K562 (cell line): ENCODE data around the gene OSM. TPM values are rescaled to one million over a fixed set of nuclear protein-coding genes. Genes with fewer than 3 reads are reported as not detected.

Source experiments
- JUND ChIP-seq, 2 experiments: IDR thresholded peaks; 2 replicates in 1 of 2; 3 replicates in 1 of 2; pipeline ENCODE4 v1.6.1; 2011; ENCODE audit warnings: borderline replicate concordance in 2 of 2, low read depth in 2 of 2, low read length in 2 of 2, improper control_type of control experiment in 1 of 2, missing biosample characterization in 1 of 2, missing genetic modification characterization in 1 of 2, missing genetic modification reagents in 1 of 2
- KDM1A ChIP-seq, 2 experiments: fragments of 450-650 bp; IDR thresholded peaks; 2 replicates each; pipeline ENCODE4 v1.6.1; 2016; ENCODE audit warnings: mild to moderate bottlenecking in 2 of 2
- PCBP2 ChIP-seq: fragments of 200-400 bp; formaldehyde crosslinking; IDR thresholded peaks from 2 replicates; pipeline ENCODE4 v1.6.1; 2018; ENCODE audit warnings: low read length, low read depth, mild to moderate bottlenecking, moderate library complexity; ENCODE audit not compliant: poor library complexity, severe bottlenecking
- polyA plus RNA-seq, 8 experiments: library from polyadenylated mRNA; depleted of rRNA in 4 of 8; stranded (reverse) in 5 of 8; unstranded in 3 of 8; fragments of >200 nt; fragmentation: Nextera tagmentation in 2 of 8; fragmentation: Illumina TruSeq in 1 of 8; extraction: Ambion mirVana in 2 of 8; extraction: Trizol in 1 of 8; gene quantifications; 2 replicates each; pipeline versions ENCODE4 v1.2.1 to v1.2.3, GENCODE V29; 2011 to 2014; ENCODE audit warnings: inconsistent platforms in 1 of 8, missing spikeins in 1 of 8
- total RNA-seq, 7 experiments: library from RNA; depleted of rRNA in 6 of 7; stranded (reverse); fragments of >200 nt in 6 of 7; fragmentation: Illumina TruSeq in 2 of 7; extraction: Trizol in 2 of 7; gene quantifications; 2 replicates each; pipeline versions ENCODE4 v1.2.1 to v1.2.3, GENCODE V29; 2011 to 2021; ENCODE audit warnings: low replicate concordance in 1 of 7
- TF ChIP-seq, protein P1 (sequence below): fragments of 250-450 bp; sonication (Bioruptor Pico); IDR thresholded peaks from 2 replicates; pipeline ENCODE4 v1.8.0; 2021; ENCODE audit warnings: moderate library complexity, mild to moderate bottlenecking, inconsistent platforms
- TF ChIP-seq, protein P2 (sequence below): fragments of 250-450 bp; sonication (Bioruptor Pico); IDR thresholded peaks from 2 replicates; pipeline ENCODE4 v1.5.0; 2021

OSM gene
- total and polyA plus RNA-seq, 9 of the 15 experiments (the other 6 are each of a cell fraction or from before 2014, with no cell fraction given), result 0.22 TPM; not detected in 8

DNA sequence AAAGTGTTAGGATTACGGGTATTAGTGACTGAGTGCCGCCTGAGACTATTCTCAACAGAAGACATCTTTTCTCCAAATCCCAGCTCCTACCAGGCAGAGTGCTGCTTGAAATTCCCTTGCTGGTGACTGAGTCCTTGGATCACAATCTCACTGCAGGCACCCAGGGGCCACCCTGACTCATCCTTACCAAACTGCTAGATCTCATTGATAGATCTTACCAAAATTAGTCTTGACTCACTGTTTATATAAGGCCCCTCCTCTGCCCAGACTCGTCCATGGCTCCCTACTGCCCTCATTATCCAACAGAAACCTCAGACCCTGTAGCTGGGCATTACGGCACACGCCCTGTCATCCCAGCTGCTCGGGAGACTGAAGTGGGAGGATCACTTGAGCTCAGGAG lies 45.4 kb upstream of the OSM start (continued):
- no peak for TF ChIP-seq PCBP2
- TF ChIP-seq, protein P1, sequence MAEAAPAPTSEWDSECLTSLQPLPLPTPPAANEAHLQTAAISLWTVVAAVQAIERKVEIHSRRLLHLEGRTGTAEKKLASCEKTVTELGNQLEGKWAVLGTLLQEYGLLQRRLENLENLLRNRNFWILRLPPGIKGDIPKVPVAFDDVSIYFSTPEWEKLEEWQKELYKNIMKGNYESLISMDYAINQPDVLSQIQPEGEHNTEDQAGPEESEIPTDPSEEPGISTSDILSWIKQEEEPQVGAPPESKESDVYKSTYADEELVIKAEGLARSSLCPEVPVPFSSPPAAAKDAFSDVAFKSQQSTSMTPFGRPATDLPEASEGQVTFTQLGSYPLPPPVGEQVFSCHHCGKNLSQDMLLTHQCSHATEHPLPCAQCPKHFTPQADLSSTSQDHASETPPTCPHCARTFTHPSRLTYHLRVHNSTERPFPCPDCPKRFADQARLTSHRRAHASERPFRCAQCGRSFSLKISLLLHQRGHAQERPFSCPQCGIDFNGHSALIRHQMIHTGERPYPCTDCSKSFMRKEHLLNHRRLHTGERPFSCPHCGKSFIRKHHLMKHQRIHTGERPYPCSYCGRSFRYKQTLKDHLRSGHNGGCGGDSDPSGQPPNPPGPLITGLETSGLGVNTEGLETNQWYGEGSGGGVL, result no peak
- TF ChIP-seq KDM1A (IDR thresholded peaks at IDR 0.05), result no peak
- TF ChIP-seq JUND (IDR thresholded peaks at IDR 0.05; ENCODE audit: borderline replicate concordance, low read depth, low read length), result peak; percentile 51; the same call in 1 of the 2 replicates
- no peak; the same call in 2 of the 3 replicates for TF ChIP-seq JUND (tag; IDR thresholded peaks at IDR 0.05; ENCODE audit: borderline replicate concordance, low read depth, low read length)
- TF ChIP-seq, protein P2, sequence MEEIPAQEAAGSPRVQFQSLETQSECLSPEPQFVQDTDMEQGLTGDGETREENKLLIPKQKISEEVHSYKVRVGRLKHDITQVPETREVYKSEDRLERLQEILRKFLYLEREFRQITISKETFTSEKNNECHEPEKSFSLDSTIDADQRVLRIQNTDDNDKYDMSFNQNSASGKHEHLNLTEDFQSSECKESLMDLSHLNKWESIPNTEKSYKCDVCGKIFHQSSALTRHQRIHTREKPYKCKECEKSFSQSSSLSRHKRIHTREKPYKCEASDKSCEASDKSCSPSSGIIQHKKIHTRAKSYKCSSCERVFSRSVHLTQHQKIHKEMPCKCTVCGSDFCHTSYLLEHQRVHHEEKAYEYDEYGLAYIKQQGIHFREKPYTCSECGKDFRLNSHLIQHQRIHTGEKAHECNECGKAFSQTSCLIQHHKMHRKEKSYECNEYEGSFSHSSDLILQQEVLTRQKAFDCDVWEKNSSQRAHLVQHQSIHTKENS (CRISPR knock-in tag), result no peak
- TF ChIP-seq, all 486 proteins: peak for 5
